ENCODE data around the gene SLC9B2. TPM values are rescaled to one million over a fixed set of nuclear protein-coding genes. Genes with fewer than 3 reads are reported as not detected.

The SLC9B2 gene
- total RNA-seq, 1 donor from 2014 or later: 12.1 TPM

Other genes with a start within 250 kb of the SLC9B2 start
- 299 to 311 TPM (median 307 TPM) in 3 replicates for gene UBE2D3, start 249.2 kb downstream of the SLC9B2 start, total RNA-seq
- gene CISD2, start 207.8 kb downstream of the SLC9B2 start, total RNA-seq: 21.3 to 22.2 TPM (median 21.4 TPM) in 3 replicates
- gene SLC9B1, start 57.1 kb downstream of the SLC9B2 start, total RNA-seq: 3.2 to 4.7 TPM (median 4.5 TPM) in 3 replicates
- gene BDH2, start 23.1 kb upstream of the SLC9B2 start, total RNA-seq: 102 to 105 TPM (median 103 TPM) in 3 replicates
- gene CENPE, start 121.6 kb upstream of the SLC9B2 start, total RNA-seq: 13.3 to 15.6 TPM (median 14.2 TPM) in 3 replicates

Measured in mesothelial cell of epicardium (in vitro differentiated cells).